Sigmoid colon (tissue), 3 donors: ENCODE measurements around the gene OPCML.

Experiments
- POLR2A ChIP-seq, 2 donors: fragments of 450-650 bp; IDR thresholded peaks; one replicate each; pipeline ENCODE4 v1.6.1; 2016; ENCODE audit warnings: antibody characterized with exemption in 2 of 2, mild to moderate bottlenecking in 2 of 2, moderate library complexity in 2 of 2
- TF ChIP-seq, protein P1 (sequence below), 4 experiments: fragments of 450-650 bp in 3 of 4; fragments of 200-600 bp in 1 of 4; IDR thresholded peaks; one replicate each; pipeline ENCODE4 v1.5.1; 2016 to 2019; ENCODE audit warnings: antibody characterized with exemption in 4 of 4, mild to moderate bottlenecking in 3 of 4, moderate library complexity in 2 of 4

- TF ChIP-seq, protein P1, sequence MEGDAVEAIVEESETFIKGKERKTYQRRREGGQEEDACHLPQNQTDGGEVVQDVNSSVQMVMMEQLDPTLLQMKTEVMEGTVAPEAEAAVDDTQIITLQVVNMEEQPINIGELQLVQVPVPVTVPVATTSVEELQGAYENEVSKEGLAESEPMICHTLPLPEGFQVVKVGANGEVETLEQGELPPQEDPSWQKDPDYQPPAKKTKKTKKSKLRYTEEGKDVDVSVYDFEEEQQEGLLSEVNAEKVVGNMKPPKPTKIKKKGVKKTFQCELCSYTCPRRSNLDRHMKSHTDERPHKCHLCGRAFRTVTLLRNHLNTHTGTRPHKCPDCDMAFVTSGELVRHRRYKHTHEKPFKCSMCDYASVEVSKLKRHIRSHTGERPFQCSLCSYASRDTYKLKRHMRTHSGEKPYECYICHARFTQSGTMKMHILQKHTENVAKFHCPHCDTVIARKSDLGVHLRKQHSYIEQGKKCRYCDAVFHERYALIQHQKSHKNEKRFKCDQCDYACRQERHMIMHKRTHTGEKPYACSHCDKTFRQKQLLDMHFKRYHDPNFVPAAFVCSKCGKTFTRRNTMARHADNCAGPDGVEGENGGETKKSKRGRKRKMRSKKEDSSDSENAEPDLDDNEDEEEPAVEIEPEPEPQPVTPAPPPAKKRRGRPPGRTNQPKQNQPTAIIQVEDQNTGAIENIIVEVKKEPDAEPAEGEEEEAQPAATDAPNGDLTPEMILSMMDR (IDR thresholded peaks at IDR 0.05), result no peak
- TF ChIP-seq POLR2A (IDR thresholded peaks at IDR 0.05), result no peak
Measured at GRCh38 chr11:132601875-132602274, 930.4 kb downstream of the OPCML start.
